Dendritic cell treated with granulocyte-macrophage colony-stimulating factor and Interleukin-4, amounts not matched to agents 40 ng/mL and 50 ng/mL, for 4 days (primary cell): ENCODE results near the gene ADAM12.
A peak's percentile ranks its signal among the peaks of the same experiment; 100 is the strongest.

Experiments
- H3K27ac Mint-ChIP-seq: one replicate; pipeline ENCODE4 v1.8.0; 2022; ENCODE audit warnings: mild to moderate bottlenecking, mixed read lengths
- H3K27me3 Mint-ChIP-seq: one replicate; pipeline ENCODE4 v1.8.0; 2022; ENCODE audit warnings: mild to moderate bottlenecking, mixed read lengths
- H3K36me3 Mint-ChIP-seq: one replicate; pipeline ENCODE4 v1.8.0; 2022; ENCODE audit warnings: low read depth, mixed read lengths
- H3K4me1 Mint-ChIP-seq: one replicate; pipeline ENCODE4 v1.8.0; 2022; ENCODE audit warnings: low read depth, mixed read lengths
- H3K4me3 Mint-ChIP-seq: one replicate; pipeline ENCODE4 v1.8.0; 2022; ENCODE audit warnings: mild to moderate bottlenecking, moderate library complexity, mixed read lengths
- H3K9me3 Mint-ChIP-seq: one replicate; pipeline ENCODE4 v1.8.0; 2022; ENCODE audit warnings: mixed read lengths
- intact Hi-C: fragments of 100-400 bp; cut with micrococcal nuclease; formaldehyde crosslinking; loops from one replicate; pipeline ENCODE4 v1.15.0; 2022

The ADAM12 gene

GRCh38 chr10:126166797-126167196, 221.5 kb downstream of the ADAM12 start:
- H3K36me3 Mint-ChIP-seq = no peaks in the 10 kb centered on the region
- peaks cover 13% of the 10 kb centered on the region for H3K27me3 Mint-ChIP-seq
- H3K27ac Mint-ChIP-seq = no peak overlapping the region
- intact Hi-C loops = no loop called here
- H3K4me1 Mint-ChIP-seq = no peaks in the 10 kb centered on the region
- H3K9me3 Mint-ChIP-seq = peaks cover 13% of the 10 kb centered on the region
- no peak overlapping the region for H3K4me3 Mint-ChIP-seq

- H3K4me1 Mint-ChIP-seq = peaks cover 3% of the 10 kb centered on the region
- intact Hi-C loops = no loop called here
- H3K27ac Mint-ChIP-seq = no peak overlapping the region
- no peak overlapping the region for H3K4me3 Mint-ChIP-seq
- peaks cover 15% of the 10 kb centered on the region for H3K27me3 Mint-ChIP-seq
- peaks cover 14% of the 10 kb centered on the region for H3K9me3 Mint-ChIP-seq
- no peaks in the 10 kb centered on the region for H3K36me3 Mint-ChIP-seq
Measured at GRCh38 chr10:126165874-126166273, 222.4 kb downstream of the ADAM12 start.

- Mint-ChIP-seq H3K27ac (no peak overlapping the region), H3K27me3 (peaks cover 21% of the 10 kb centered on the region), H3K36me3 (no peaks in the 10 kb centered on the region), H3K9me3 (peaks cover 14% of the 10 kb centered on the region), H3K4me1 (peaks cover 15% of the 10 kb centered on the region), H3K4me3 (no peak overlapping the region)
- intact Hi-C loops = no loop called here
Measured at GRCh38 chr10:126163506-126163905, 224.8 kb downstream of the ADAM12 start.

- H3K4me3 Mint-ChIP-seq = no peak overlapping the region
- H3K27ac Mint-ChIP-seq = no peak overlapping the region
- intact Hi-C loops = no loop called here
- peaks cover 30% of the 10 kb centered on the region for H3K27me3 Mint-ChIP-seq
- no peaks in the 10 kb centered on the region for H3K36me3 Mint-ChIP-seq
- peaks cover 14% of the 10 kb centered on the region for H3K9me3 Mint-ChIP-seq
- H3K4me1 Mint-ChIP-seq = peaks cover 15% of the 10 kb centered on the region
Measured at GRCh38 chr10:126161691-126162090, 226.6 kb downstream of the ADAM12 start.

- Mint-ChIP-seq H3K27me3 (peaks cover 28% of the 10 kb centered on the region), H3K4me3 (no peak overlapping the region), H3K36me3 (no peaks in the 10 kb centered on the region), H3K4me1 (peaks cover 15% of the 10 kb centered on the region), H3K27ac (no peak overlapping the region), H3K9me3 (peaks cover 14% of the 10 kb centered on the region)
- intact Hi-C loops = no loop called here
Measured at GRCh38 chr10:126160971-126161630, 227.2 kb downstream of the ADAM12 start.

- intact Hi-C loops = no loop called here
- H3K9me3 Mint-ChIP-seq = peaks cover 14% of the 10 kb centered on the region
- no peaks in the 10 kb centered on the region for H3K36me3 Mint-ChIP-seq
- H3K27ac Mint-ChIP-seq = no peak overlapping the region
- H3K27me3 Mint-ChIP-seq = peaks cover 29% of the 10 kb centered on the region
- peaks cover 15% of the 10 kb centered on the region for H3K4me1 Mint-ChIP-seq
- no peak overlapping the region for H3K4me3 Mint-ChIP-seq
Measured at GRCh38 chr10:126160571-126160970, 227.7 kb downstream of the ADAM12 start.

- intact Hi-C loops = loop anchor here (10.0 kb wide), 1 partner anchor 174 kb away; no protein-coding TSS in a partner anchor
- Mint-ChIP-seq H3K27ac (no peak overlapping the region), H3K36me3 (no peaks in the 10 kb centered on the region), H3K27me3 (peaks cover 29% of the 10 kb centered on the region), H3K4me3 (no peak overlapping the region), H3K9me3 (peaks cover 14% of the 10 kb centered on the region), H3K4me1 (peaks cover 15% of the 10 kb centered on the region)
Measured at GRCh38 chr10:126158133-126158892, 230.0 kb downstream of the ADAM12 start.

GRCh38 chr10:126157189-126157588, 231.1 kb downstream of the ADAM12 start:
- Mint-ChIP-seq H3K9me3 (peaks cover 6% of the 10 kb centered on the region), H3K4me3 (no peak overlapping the region), H3K27me3 (peaks cover 25% of the 10 kb centered on the region), H3K27ac (no peak overlapping the region), H3K36me3 (no peaks in the 10 kb centered on the region), H3K4me1 (peaks cover 15% of the 10 kb centered on the region)
- intact Hi-C loops = loop anchor here (10.0 kb wide), 1 partner anchor 172 kb away; no protein-coding TSS in a partner anchor

GRCh38 chr10:126156503-126156902, 231.8 kb downstream of the ADAM12 start:
- H3K27me3 Mint-ChIP-seq = peaks cover 21% of the 10 kb centered on the region
- peaks cover 15% of the 10 kb centered on the region for H3K4me1 Mint-ChIP-seq
- H3K9me3 Mint-ChIP-seq = peaks cover 8% of the 10 kb centered on the region
- intact Hi-C loops = loop anchor here (10.0 kb wide), 1 partner anchor 172 kb away; no protein-coding TSS in a partner anchor
- no peak overlapping the region for H3K27ac Mint-ChIP-seq
- H3K4me3 Mint-ChIP-seq = no peak overlapping the region
- H3K36me3 Mint-ChIP-seq = no peaks in the 10 kb centered on the region

- Mint-ChIP-seq H3K4me3 (no peak overlapping the region), H3K36me3 (no peaks in the 10 kb centered on the region), H3K27ac (no peak overlapping the region), H3K9me3 (peaks cover 8% of the 10 kb centered on the region), H3K27me3 (peaks cover 21% of the 10 kb centered on the region), H3K4me1 (peaks cover 14% of the 10 kb centered on the region)
- intact Hi-C loops = loop anchor here (10.0 kb wide), 1 partner anchor 171 kb away; no protein-coding TSS in a partner anchor
Measured at GRCh38 chr10:126156012-126156411, 232.3 kb downstream of the ADAM12 start.

GRCh38 chr10:126155528-126155927, 232.7 kb downstream of the ADAM12 start:
- Mint-ChIP-seq H3K27me3 (peaks cover 16% of the 10 kb centered on the region), H3K27ac (no peak overlapping the region), H3K36me3 (no peaks in the 10 kb centered on the region), H3K4me3 (no peak overlapping the region), H3K9me3 (peaks cover 13% of the 10 kb centered on the region), H3K4me1 (peaks cover 9% of the 10 kb centered on the region)
- intact Hi-C loops = loop anchor here (10.0 kb wide), 1 partner anchor 171 kb away; no protein-coding TSS in a partner anchor

GRCh38 chr10:126153711-126154628, 234.3 kb downstream of the ADAM12 start:
- H3K27me3 Mint-ChIP-seq = peaks cover 14% of the 10 kb centered on the region
- no peaks in the 10 kb centered on the region for H3K36me3 Mint-ChIP-seq
- H3K27ac Mint-ChIP-seq = no peak overlapping the region
- no peaks in the 10 kb centered on the region for H3K4me1 Mint-ChIP-seq
- no peak overlapping the region for H3K4me3 Mint-ChIP-seq
- H3K9me3 Mint-ChIP-seq = peaks cover 19% of the 10 kb centered on the region
- intact Hi-C loops = loop anchor here (10.0 kb wide), 1 partner anchor 169 kb away; no protein-coding TSS in a partner anchor

- Mint-ChIP-seq H3K27ac (peak overlapping the region; percentile 33), H3K4me3 (no peak overlapping the region), H3K36me3 (no peaks in the 10 kb centered on the region), H3K27me3 (no peaks in the 10 kb centered on the region), H3K9me3 (peaks cover 19% of the 10 kb centered on the region), H3K4me1 (no peaks in the 10 kb centered on the region)
- intact Hi-C loops = no loop called here
Measured at GRCh38 chr10:126147866-126148587, 240.2 kb downstream of the ADAM12 start.
